HG02852 (cell line): Measurements from ENCODE around the gene DTX4.

Experiments used
- ATAC-seq: cut with Tn5 transposase; IDR thresholded peaks from one replicate; pipeline ENCODE4 v1.9.1; 2021; ENCODE audit warnings: mild to moderate bottlenecking, moderate library complexity; ENCODE audit not compliant: unreplicated experiment

DTX4 gene

DNA sequence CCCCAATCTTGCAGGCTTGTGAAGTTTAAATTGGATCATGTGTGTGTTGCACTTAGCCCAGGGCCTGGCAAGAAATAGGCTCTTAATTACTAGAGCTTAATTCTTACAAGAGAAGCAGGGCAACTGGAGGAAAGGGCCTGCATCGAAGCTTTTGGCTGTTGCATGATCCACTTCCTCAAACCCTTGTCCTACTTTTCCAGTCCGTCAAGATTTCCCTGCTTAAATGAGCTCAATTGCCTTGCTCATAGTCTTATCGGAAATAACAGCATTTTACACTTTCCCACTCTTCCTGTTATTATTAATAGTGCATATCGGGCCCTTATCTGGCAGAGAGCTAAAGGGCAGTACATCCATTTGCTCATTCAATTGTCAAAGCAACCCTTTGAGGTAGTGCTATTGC is 18.1 kb downstream of the DTX4 start:
- ATAC-seq: no peak

GRCh38 chr11:59191095-59191494 is 19.2 kb downstream of the DTX4 start:
- no peak for ATAC-seq

GRCh38 chr11:59191890-59192289 is 20.0 kb downstream of the DTX4 start:
- no peak for ATAC-seq

GRCh38 chr11:59192446-59193020 is 20.6 kb downstream of the DTX4 start:
- no peak for ATAC-seq

GRCh38 chr11:59193587-59194130 is 21.7 kb downstream of the DTX4 start:
- ATAC-seq: no peak

DNA sequence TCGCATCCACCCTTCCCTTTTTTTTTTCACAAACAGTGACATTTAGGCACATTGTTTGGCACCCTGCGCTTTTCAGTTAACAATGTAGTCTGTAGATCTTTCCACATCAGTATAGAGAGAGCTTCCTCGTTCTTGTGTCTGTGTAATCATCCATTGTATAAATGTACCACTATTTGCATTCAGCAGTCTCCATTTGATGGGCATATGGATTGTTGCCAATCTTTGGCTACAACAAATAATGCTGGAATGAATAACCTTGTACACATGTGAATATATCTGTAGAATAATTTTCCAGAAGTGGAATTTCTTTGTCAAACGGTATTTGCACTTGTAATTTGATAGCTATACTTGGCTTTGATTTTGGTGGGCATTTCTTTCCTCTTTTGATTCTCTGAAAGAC is 23.7 kb downstream of the DTX4 start:
- no peak for ATAC-seq

DNA sequence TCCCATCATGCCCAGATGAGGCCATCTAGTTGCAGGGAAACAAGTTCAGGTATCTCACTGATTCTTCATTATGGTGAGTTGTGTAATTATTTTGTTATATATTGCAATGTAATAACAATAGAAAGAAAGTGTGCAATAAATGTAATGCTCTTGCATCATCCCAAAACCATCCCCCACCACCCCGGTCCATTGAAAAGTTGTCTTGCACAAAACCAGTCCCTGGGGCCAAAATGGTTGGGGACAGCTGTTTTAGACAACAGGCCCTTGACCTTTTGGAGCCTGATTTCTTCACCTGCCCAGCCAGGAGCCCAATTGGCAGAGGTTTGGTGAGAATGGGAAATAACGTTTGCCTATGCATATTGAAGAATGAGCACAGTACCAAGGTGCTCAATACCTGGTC is 24.8 kb downstream of the DTX4 start:
- no peak for ATAC-seq

DNA sequence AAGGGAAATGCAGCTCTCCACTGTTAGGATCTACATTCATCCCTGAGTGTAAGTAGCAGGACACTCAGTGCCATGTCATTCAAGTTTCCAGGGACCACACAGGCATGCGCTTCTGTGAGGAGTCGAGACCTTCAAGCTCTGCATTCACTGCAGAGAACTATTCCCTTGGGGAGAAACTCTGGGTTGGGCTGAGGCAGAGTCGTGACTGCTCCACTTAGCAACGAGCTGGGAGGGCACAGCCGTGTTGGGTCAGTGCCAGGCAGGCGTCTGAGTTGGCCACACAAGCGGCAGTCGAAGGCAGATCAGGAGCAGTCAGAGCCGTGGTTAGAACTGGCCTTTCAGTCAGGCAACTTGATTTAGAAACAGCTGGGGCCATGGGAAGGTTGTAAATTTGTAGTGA is 26.1 kb downstream of the DTX4 start:
- no peak for ATAC-seq

DNA sequence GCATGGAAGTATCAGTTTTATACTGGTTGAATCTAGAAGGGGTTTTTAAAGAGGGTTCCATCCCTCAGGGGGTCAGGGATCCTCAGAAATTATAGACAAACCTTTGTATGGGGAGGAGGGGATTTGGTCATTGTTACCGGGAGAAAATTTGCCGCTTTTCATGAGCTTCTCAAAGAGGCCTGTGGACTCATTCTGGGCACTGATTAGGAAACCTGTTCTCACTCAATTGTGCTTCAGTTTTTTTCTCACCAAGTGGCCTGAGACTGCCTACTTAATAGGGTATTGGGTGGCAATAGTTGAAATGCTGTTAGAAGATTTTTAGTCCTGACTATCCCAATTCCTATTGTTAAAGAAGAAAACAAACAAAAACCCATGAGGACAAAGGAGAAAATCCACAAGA is 26.8 kb downstream of the DTX4 start:
- ATAC-seq: no peak

DNA sequence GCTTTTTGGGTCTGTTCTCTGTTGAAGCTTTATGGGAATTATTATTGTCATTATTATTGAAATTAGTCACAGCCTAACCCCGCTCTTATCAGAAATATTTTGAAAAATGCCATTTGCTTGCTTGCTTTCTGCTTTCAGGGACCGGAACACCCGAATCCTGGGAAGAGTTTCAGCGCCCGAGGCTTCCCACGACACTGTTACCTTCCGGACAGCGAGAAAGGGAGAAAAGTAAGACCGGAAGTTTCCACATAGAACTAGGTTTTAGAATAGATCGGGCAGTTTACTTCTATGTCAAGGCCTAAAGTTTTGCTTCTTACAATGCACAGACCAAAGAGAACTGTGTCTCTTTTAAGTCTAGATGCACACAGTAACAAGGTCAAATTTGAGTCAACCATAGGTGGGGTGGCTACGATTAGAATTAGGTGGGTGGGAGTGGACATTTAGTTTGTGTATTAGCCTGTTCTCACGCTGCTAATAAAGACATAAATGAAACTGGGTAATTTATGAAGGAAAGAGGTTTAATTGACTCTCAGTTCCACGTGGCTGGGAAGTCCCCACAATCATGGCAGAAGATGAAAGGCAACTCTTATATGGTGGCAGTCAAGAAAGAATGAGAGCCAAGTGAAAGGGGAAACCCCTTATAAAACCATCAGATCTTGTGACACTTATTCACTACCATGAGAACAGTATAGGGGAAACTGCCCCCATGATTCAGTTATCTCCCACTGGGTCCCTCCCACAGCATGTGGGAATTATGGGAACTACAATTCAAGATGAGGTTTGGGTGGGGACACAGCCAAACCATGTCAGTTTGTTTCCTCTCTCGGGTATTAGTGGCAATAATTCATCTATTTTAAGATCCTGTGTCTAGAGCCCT is 27.9 kb downstream of the DTX4 start:
- ATAC-seq: peak; percentile 69

DNA sequence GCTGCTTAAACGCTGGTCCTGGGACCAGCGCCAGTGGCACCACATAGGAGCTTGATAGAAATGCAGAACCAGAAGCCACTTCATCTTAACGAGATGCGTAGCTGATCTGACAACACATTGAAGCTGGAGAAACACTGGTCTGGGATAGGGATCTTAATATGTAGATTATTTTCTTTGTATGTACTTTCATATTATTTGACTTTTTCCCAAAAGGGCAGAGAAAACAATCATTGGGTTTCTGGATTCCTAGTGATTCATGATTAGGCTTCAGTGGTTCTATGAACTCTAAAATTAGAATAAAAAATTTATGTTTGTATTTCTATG is 28.5 kb downstream of the DTX4 start:
- ATAC-seq: no peak

- ATAC-seq: no peak
These were observed 29.4 kb downstream of the DTX4 start for GRCh38 chr11:59201353-59201752.

GRCh38 chr11:59204746-59205145 is 32.8 kb downstream of the DTX4 start:
- ATAC-seq: no peak

DNA sequence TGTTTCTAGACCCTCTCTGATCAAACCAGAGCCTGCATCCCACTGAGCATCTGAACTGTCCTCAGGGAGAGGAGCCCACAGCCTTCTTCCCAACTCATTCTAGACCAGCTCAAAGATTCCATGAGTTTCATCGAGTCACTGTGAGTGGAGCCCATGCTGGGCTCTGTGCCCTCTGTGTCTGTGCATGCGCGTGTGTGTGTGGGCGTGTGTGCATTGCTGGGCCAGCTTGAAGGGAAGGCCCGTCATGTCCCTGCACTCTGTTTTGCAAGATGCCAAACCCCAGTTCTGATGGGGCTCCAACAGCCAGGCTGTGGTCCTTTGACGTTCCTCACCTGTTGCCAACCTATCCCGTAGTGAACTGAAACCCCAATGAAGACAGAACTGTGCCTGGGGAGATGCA is 33.7 kb downstream of the DTX4 start:
- ATAC-seq: no peak

- ATAC-seq: no peak
These were observed 34.7 kb downstream of the DTX4 start for GRCh38 chr11:59206635-59207034.

- peak; percentile 71 for ATAC-seq
These were observed 36.1 kb downstream of the DTX4 start for GRCh38 chr11:59207988-59208451.

- ATAC-seq: no peak
These were observed 37.0 kb downstream of the DTX4 start for GRCh38 chr11:59208956-59209355.

DNA sequence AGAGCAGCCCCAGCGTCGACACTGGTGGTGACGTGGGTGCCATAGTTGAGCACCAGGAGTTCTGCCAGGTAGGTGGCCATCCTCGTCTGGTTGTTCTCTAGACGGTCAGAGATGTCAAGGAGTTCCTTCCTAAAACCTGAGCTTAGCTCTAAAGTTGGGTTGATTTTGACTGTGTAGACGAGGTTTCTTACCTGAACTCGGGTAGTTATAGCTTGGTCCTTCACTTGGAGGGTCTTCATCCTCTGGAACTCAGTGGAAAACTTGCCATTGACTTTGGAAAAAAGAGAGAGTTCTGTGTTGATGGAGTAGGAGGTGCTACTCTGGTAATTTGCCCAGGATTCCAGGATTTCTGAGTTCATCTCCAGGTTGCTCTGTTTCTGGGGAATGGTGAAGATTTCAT is 40.3 kb downstream of the DTX4 start:
- no peak for ATAC-seq

GRCh38 chr11:59212744-59213631 is 41.1 kb downstream of the DTX4 start, which contains the start of gene MPEG1:
Gene MPEG1 (minus strand): TSS chr11:59212927. CDS start chr11:59212865, 62 bp downstream.
- peak; percentile 19 for ATAC-seq

- no peak for ATAC-seq
These were observed 42.4 kb downstream of the DTX4 start for GRCh38 chr11:59214141-59214893.
